Smooth muscle cell of the brain vasculature (primary cell): ENCODE results near the gene THRB.

ENCODE experiments used
- DNase-seq: peaks from one replicate; pipeline ENCODE4 v3.0.0-alpha.2; 2012; ENCODE audit warnings: low read depth, low spot score

The THRB gene

DNA sequence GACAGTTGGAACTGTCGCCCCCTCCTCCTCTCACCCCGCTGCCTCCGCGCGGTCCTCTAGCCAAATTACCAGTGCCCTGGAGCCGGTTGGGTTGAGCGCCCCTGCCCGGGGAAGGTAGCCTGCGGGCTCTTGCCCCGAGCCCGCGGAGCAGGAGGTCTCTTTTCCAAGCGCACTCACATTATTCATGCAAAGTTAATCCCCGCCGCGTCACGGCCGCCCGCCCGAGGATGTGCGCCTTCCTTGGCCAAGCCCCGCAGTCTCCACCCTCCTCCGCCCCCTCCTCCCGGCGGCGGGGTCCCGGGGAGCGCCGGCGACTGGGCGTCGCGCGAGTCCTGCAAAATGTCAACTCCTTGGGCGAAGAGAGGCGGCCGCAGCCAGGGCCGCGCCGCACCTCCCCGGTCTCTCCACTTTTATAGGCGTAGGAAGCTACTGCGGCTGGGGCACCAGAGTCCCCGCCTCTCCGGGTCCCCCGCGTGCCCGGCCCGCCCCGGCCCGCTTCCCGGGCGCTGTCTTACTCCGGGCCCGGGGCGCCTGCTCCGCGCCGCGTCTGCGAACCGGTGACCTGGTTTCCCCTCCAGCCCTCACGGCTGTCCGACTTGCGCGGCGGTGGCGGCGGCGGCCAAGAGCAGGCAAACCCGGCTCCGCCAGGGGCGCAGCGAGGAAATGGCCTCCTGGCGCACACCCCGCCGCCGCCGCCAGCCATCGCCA, at the start of gene THRB:
TSS of gene THRB (minus strand) at position 233 of the 708 bp plus-strand sequence.
- DNase-seq, result no peak

DNA sequence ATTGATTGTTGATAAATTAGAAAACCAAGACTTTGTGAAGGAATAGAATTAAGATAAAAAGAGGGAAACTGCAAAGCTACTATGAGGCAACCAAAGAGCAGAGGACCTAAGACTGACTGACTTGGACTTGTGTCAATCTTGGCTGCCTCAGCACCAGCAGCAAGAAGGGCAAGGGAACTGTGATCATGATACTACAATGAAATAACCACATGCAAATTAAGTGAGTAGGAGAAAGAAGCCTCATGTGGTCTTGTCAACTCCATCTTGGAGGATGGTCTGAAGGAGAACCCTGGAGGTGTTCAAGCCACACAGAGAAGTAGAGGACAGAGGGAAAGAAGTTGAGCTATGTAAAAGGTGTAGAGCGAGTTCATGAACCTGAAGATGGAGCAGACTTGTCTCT, 47.3 kb upstream of the THRB start:
- no peak for DNase-seq

DNA sequence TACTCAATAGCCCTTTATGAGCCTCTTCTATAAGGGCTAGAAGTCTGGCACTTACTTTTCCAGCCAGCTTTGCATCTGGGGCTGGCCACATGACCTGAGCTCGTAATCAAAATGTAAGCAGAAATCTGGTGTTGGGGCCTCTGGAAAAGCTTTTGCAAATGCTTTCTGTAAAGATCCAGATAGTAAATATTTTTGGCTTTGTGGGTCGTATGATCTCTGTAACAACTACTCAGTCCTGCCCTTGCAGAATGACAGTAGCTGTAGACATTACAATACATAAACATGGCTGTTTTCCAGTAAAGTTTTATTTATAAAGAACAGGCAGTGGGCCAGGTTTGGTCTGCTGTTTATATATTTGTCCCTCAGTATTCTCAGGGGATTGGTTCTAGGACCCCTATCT, 46.2 kb upstream of the THRB start:
- no peak for DNase-seq

DNA sequence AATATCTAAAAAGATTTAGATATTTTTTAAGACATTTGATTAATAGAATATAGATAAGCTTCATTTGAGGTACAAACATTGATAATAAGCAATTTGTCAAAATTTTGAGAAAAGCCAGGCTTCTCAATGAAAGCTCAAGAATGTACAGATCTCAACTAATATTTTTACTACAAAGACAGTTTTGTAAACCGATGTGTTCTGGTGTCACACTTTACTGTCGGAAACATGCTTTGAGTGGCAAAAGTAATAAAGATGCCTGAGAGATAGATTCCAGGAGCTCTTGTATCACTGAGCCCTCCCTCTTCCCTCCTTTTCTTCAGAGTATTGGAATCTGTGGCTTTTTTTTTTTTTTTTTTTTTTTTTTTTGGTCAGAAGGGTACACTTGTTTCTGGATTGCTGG, 45.0 kb upstream of the THRB start:
- DNase-seq, result no peak

DNA sequence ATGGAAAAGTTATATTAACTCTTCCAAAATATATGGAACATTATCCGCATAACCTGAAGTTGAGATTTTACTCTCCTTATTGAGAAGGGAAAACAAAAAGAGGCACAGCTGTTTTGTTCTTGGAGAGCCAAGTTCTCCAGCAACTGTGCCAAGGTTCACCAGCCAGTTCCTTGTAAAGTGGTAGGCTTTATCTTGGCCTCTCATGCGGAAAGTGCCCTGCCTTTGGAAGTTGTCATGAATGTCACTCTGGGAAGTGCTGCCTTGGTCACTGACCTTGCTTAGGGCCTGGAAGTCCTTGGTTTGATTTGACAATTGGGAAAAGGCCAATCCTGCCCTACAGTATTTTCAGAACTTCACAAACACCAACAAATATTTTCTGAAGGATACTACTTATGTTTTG, 44.2 kb upstream of the THRB start:
- DNase-seq, result no peak

DNA sequence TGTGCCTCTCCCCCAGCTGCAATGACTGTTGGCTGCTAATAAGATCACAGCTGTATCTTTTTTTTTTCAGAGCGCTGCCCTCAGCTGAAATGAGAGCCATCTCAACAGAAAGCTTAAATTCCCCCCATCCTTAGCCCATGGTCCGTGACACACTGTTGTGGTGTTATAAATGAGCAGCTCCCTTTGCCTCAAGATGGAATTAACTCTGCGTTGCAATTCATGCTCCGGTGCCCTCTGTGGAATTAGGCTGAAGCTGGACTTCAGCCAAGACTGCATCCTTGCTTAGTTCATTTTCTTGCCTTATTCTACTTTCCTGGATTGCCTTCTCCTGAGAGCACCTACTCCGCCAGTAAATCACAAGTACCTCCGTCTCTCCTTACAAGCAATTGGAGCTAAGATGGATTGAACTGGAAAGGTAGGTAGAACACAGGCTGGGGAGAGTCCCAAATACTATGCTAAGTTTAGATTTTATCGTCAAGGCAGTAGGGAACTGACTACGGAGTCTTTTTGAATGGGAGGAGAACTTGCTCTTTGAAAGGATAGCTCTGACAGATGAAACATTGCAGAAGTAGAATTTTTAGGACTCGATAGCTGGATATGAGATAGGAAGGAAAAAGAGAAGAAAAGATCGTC, 39.0 kb upstream of the THRB start:
- no peak for DNase-seq

DNA sequence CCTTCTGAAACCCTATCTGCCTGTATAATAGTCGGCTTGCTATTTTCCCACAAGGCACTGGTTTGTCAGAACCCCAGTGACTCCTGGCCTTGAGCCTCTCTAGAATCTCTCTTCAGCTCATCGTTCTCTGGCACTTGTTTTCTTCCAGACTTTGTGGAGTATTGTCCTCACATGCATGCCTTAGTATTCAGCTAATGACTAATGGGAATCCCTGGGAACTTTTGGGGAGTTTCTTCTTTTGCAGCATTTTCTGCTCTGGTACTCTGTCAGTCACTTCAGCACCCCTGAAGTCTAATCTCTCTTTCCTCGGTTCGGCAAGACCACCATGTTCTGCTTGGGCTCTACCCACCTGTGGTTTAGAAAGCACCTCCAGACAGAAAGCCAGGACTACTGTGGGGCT, 35.8 kb upstream of the THRB start:
- no peak for DNase-seq

DNA sequence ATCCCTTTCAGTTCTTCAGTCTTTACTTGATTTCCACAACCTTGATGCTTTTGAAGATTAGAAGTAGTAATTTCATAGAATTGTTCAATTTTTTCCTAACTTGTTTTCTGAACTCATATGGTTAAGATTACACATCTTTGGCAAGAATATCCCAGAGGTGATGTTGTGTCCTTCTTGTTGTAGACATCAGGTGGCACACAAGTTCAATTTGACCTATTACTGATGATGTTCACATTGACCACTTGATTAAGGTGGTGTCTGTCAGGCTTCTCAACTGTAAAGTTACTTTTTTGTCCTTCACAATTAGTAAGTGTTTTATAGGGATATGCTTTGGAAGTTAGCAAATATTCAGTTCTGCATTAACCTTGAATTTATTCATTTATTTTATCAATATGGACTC, 34.6 kb upstream of the THRB start:
- DNase-seq, result no peak

DNA sequence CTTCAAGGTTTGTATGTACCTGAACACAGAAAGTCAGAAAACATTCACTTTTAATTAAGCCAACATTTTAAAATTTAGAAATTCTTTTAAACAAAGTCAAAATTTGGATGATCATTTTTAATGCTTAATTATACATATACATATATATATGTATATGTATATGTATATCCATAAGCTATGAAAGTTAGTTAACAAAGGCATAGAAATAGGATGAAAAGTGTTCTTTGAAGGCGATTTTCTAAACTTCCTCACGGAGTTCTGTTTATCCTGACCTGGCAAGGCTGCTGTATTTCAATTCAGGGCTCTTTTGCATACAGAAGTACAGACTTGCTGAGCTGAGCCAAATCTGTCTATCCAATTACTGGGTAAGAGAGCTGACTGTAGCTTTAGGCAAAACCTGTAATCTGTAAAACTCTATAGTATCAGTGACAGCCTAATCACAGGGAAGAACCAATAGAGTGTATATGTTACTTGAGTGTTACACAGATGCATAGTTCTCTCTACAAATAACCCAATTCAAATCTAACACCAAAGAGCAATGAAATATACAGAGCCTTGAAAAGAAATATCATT, 32.1 kb upstream of the THRB start:
- DNase-seq, result no peak

DNA sequence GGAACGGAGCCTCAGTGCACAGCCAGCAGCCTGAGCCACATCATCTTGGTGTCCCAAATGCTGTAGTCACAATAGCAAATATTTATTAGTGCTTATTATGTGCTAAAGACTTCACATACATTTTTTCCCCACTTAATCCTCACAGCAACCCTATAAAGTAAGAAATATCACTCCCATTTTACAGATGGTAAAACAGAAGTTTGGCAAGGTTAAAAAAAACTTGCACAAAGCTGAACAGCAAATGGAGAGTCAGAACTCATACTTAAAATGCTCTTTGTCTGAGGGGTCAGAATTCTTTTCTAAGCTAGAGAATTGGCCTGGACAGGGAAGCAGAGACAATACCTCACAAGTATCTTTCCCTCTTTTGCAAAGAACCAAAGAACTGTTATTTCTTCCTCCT, 30.9 kb upstream of the THRB start:
- no peak for DNase-seq

DNA sequence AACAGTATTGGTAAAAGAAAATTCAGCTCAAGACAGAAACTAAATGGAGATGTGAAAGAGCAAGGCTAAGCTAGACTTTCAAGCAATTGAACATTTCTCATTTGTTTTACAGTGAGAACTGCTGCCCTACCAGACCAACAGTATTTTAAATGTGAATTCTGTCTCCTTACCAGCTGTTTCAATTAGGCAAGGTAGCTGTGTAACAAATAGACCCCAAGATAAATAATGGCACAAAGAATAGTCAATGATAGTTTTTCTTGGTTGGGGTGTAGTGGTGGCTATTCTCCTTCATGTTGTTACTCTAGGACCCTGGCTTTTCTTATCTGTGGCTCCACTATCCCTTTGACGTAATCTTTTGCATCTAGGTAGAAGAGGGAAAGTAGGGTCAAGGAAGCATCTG, 30.4 kb upstream of the THRB start:
- DNase-seq, result no peak

DNA sequence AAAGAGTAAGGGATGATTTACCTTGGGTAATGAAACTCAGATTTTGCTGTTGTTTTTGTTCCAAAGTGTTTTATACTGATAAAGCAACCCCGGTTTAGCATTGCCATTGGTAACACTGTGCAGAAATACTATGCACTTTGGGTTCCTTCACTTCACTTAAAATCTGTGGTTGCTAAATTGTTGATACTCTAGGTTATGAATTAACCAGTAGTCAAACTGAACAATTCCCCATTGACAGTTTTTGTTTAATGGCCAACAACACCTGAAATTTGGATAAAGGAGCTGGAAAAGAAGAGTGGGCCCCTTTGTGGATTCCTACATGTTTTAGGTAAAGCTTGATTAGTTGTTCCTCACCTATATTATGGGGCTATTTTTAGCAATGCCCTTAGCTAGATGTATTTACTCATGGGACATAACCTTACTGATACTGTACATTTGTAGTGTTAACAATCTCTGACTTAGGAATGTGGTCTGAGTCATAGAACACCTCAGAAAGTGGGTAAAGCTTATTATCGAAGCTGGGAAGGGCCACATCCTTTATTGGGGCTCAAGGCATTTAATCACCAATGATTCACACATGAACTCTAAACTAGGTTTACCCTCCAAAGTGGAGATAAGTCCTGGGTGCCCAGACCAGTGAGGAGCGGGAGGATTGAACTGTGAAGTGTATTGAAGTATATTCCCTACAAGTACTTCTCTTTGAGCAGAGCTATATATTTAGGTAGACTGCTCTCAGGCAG, 29.5 kb upstream of the THRB start:
- DNase-seq, result no peak

DNA sequence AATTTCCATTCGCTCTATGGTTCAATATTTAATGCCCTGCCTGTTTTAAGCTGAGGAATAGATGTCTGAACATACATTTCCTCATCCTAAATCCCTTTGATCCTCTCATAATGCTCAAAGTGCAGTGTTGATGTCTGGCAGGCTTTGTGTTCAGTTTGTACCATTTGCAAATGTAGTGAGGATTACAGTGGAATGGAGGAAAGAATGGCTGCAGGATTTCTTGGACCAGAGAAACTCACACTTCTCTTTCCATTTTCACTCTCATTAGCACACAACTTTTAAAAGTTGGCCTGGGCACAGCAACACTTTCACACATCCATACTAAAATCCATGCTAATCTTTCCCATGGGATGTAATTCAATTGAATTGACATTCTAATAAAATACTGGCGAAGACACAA, 28.6 kb upstream of the THRB start:
- no peak for DNase-seq

DNA sequence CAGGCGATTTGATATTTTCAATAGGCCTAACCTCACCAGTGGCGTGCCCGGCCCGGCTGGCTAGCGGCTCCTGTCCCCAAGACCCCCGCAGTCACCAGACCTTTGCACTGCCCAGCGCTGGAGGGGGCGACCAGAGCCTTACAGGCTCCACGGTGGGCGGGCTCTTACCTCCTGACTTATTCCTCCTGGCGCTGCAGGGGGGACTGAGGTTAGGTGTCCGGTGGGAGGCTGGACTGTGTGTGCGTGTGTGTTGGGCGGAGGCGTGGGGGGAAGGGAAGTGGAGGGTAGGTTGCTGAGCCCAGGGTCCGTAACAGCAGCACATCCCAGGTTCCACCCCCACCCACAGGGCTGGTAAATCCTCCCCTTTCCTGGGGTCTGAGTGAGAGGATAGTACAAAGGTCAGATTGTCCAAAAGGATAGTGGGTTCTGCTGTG, 27.5 kb upstream of the THRB start:
- DNase-seq, result no peak

DNA sequence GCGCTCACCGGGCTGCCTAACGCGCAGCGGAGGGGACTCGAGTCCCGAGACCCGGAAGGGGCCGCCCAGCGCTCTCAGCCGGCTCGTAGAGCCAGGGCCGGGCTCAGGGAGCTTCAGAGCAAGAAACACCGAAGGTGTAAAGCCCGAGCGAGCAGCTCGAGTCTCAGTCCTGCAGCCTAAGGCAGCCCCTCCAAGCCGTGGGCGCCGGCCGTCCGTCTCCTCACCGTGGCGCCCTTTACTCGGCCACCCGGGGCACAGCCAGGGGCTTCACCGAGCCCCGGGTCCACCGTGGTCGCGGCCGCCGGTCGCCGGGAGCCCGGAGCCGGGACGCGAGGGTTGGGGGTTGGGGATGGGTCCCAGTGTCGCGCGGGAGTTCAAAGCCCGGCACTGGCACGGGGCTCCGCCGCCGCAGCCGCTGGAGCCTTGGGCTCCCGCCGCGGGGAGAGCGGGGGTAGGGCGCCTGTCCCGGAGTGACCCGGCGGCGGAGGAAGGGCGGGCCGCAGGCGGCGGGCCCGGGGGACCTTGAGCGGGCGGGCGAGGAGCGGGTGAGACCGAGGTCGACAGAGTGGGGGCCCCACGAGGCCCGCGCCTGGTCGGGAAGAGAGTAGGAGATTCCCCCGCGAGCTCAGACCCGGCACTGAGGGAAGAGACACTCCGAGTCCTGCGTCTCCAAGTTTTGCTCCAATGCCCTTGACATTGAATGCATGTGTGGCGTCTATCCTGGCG, 26.9 kb upstream of the THRB start:
- no peak for DNase-seq

DNA sequence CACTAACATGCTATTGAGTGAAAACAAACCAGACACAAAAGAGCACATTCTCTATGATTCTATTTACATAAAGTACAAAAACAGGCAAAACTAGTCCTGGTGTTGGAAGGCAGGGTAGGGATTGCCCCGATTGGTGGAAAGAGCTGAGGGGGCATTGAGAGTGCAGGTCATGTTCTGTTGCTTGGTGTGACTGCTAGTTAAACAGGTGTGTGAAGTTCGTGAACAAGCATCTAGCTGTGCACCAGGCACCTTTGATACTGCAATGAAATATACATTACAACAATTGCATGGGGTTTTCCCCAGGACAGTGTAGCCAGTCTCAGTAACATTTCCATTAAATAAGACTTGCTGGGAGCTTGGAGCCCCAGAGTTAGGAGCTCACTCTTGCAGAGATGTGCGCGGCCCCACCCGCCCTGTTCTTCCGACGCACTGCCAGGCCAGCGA, 26.3 kb upstream of the THRB start:
- DNase-seq, result no peak

DNA sequence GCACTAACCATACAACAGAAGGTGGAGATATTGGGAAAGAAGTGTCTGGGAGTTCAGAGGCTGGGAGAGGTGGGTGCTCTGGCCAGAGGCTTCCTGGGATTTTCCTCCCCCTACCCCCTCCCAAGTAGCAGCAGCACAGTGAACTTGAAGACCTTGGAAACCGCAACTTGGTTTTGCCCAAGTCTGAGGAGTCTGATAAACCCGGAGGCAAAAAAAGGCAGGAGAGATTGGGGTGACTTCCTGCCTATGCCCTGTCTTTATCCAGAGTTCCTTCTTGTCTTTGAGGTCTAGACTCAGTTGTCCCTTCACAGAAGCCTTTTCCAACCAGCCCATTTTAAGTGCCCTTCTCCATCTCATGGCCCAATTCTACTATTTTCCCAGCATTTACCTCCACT, 25.4 kb upstream of the THRB start:
- no peak for DNase-seq

DNA sequence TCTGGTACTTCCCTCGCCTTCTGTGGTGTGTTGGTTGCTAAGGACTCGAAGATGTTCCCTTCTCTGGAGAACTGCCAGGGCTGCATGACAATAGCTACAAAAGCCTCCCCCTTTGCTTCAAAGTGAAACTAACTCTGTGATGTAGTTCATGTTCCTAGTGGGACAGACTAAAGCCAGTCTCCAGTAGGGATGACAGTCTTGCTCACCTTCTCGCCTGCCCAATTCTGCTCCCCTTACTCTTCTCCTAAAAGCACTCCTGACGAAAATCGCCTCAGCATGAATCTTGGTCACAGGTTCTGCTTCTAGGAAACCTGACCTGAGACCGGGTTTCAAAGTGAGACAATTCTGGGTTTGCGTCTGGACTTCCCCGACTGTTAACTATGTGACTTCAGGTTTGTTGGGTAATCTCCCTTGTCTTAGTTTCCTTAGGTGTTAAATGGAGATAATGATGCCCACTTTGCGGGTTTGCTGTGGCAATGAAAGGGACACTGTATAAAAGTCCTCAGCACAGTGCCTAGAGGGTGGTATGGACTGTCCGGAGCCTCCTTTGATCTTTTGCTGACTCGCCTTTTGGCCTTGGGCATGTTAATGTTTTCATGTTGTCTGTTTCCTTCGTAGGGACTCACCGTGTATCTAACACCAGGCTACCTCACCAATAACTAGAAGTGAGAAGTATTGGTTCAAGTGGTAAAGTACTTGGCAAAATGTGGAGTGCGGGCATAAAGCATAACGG, 24.9 kb upstream of the THRB start:
- DNase-seq, result no peak

DNA sequence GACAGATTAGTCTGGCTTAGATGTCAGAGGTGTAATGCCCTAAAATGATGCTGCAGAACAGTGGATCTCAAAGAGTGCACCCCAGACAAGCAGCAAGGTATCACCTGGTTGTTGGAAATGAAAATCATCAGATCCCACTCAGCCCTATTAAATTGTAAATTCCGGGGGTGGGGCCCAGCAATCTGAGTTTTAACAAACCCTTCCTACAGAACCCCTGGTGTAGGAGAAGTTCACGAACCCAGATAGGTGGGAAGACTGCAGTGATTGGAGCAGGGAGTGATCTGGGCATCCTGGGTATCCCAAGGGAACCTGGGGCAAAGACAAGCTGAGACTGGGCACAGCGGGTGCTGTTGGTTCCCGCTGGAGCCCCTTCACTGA, 24.3 kb upstream of the THRB start:
- DNase-seq, result no peak

DNA sequence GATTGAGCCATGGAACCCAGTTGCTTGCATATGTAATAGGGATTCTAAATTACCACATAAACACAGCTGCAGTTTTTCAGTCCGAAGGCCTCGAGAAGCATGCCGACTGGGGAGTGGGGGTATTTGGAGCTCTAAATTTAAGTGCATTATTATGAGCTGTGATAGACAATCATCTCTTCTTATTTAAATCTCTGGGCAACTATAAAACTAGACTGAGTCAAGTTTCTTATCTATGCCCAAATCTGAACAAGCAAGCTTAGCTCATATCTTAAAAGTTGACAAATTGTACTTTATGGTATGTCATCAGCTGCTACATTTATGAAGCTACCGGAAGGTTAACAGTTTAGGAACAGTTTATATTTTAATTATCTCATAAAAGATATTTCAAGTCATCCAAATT, 19.5 kb upstream of the THRB start:
- DNase-seq, result no peak

DNA sequence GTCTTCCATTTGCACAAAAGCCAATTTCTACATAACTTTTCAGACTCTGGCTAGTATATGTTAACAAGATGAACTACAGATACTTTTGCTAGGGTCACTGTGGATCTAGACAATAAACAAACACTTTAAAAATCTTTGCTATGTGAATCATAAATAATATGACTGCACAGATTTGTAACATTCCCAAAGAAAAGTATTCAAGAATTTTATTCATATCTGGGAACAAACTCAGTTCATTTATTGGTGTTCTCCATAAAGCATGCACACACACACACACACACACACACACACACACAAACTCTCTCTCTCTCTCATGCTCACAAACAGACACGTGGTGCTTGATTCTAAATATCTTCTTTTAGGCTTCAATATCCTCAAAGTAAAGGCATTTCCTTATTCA, 18.8 kb upstream of the THRB start:
- no peak for DNase-seq
